IPS-20b (cell line): ENCODE measurements around the gene AQP12A.
"Not testable (repeated sequence)": the region's sequence is repeated elsewhere in the genome, so short reads cannot be mapped to it uniquely, and the experiment has no call there.

ENCODE experiments used
- H3K27ac ChIP-seq: one replicate; pipeline ENCODE4 v1.5.1; 2013; ENCODE audit warnings: low read length
- H3K27me3 ChIP-seq: 2 replicates; pipeline ENCODE4 v1.6.1; 2013; ENCODE audit warnings: mild to moderate bottlenecking, low read length, inconsistent platforms; ENCODE audit not compliant: insufficient read depth
- H3K36me3 ChIP-seq: 2 replicates; pipeline ENCODE4 v1.6.1; 2013; ENCODE audit warnings: low read depth, mild to moderate bottlenecking, inconsistent platforms, low read length, moderate library complexity; ENCODE audit not compliant: insufficient read depth
- H3K4me1 ChIP-seq: 2 replicates; pipeline ENCODE4 v1.6.1; 2013; ENCODE audit warnings: mild to moderate bottlenecking, control low read depth, inconsistent platforms, low read length, moderate library complexity; ENCODE audit not compliant: insufficient read depth
- H3K4me3 ChIP-seq: 2 replicates; pipeline ENCODE4 v1.5.1; 2013; ENCODE audit warnings: mild to moderate bottlenecking, low read length, inconsistent platforms
- H3K9ac ChIP-seq: 2 replicates; pipeline ENCODE4 v1.6.1; 2013; ENCODE audit warnings: low read depth, mild to moderate bottlenecking, inconsistent platforms, low read length, moderate library complexity
- H3K9me3 ChIP-seq: 2 replicates; pipeline ENCODE4 v1.6.1; 2013; ENCODE audit warnings: mild to moderate bottlenecking, low read depth, low read length, inconsistent platforms; ENCODE audit not compliant: insufficient read depth

The AQP12A gene

DNA sequence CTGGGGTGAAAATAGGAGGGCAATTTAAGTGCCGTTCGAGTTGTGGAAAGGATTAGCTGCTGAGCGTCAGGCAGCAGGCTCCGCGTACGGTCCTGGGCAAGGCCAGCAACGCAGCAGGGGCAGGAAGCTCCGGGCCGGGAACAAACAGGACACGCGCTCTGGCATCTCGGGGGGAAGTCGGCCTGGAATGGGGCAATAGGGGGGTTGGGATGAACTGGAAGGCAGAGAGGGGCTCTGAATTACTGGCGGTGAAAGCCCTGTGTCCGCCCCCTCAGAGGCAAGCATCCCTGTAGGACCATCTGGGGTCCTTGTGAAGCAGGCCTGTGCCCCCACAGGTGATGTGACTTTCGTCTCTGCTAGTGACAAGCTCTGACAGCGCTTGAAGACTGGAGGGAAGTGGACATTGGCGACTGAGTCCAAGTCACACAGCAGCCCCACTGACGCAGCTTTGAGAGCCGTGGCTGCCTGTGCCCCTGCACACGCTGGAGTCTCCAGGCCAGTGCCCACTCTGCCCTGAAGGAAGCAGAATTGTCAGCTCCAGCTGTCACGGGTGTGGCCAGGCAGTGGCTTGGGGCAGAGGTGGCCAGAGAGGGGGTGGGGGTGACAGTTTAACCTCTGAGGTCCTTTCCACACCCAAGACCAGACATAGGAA, 44.0 kb upstream of the AQP12A start:
- H3K4me1 ChIP-seq: no peaks in the 10 kb centered on the region; the same call in 1 of the 2 replicates

GRCh38 chr2:240648155-240648649, 43.5 kb upstream of the AQP12A start:
- no peaks in the 10 kb centered on the region; the same call in 1 of the 2 replicates for H3K4me1 ChIP-seq
- no peaks in the 10 kb centered on the region for H3K36me3 ChIP-seq
- H3K27ac ChIP-seq: no peak overlapping the region
- no peak overlapping the region for H3K4me3 ChIP-seq
- H3K9ac ChIP-seq: no peak overlapping the region
- peaks cover 16% of the 10 kb centered on the region for H3K27me3 ChIP-seq
- peaks cover 3% of the 10 kb centered on the region; the same call in 1 of the 2 replicates for H3K9me3 ChIP-seq

More for the DNA sequence above, 44.0 kb upstream of the AQP12A start:
- Histone ChIP-seq H3K9me3 (peaks cover 3% of the 10 kb centered on the region; the same call in 1 of the 2 replicates), H3K27ac (no peak overlapping the region), H3K36me3 (no peaks in the 10 kb centered on the region), H3K4me3 (no peak overlapping the region), H3K27me3 (peaks cover 16% of the 10 kb centered on the region), H3K9ac (no peak overlapping the region)

GRCh38 chr2:240648650-240649275, 42.9 kb upstream of the AQP12A start:
- Histone ChIP-seq H3K4me3 (no peak overlapping the region), H3K27me3 (peaks cover 16% of the 10 kb centered on the region), H3K27ac (no peak overlapping the region), H3K9me3 (peaks cover 3% of the 10 kb centered on the region; the same call in 1 of the 2 replicates), H3K36me3 (no peaks in the 10 kb centered on the region), H3K4me1 (no peaks in the 10 kb centered on the region; the same call in 1 of the 2 replicates), H3K9ac (no peak overlapping the region)

GRCh38 chr2:240649331-240649730, 42.3 kb upstream of the AQP12A start:
- no peak overlapping the region for H3K9ac ChIP-seq
- no peaks in the 10 kb centered on the region; the same call in 1 of the 2 replicates for H3K4me1 ChIP-seq
- no peaks in the 10 kb centered on the region for H3K36me3 ChIP-seq
- H3K4me3 ChIP-seq: no peak overlapping the region
- H3K27me3 ChIP-seq: peaks cover 16% of the 10 kb centered on the region
- no peak overlapping the region for H3K27ac ChIP-seq
- H3K9me3 ChIP-seq: peaks cover 3% of the 10 kb centered on the region; the same call in 1 of the 2 replicates

GRCh38 chr2:240650254-240650965, 41.3 kb upstream of the AQP12A start:
- Histone ChIP-seq H3K9ac (no peak overlapping the region), H3K9me3 (peaks cover 3% of the 10 kb centered on the region; the same call in 1 of the 2 replicates), H3K4me1 (no peaks in the 10 kb centered on the region; the same call in 1 of the 2 replicates), H3K36me3 (no peaks in the 10 kb centered on the region), H3K27me3 (peaks cover 16% of the 10 kb centered on the region), H3K27ac (no peak overlapping the region), H3K4me3 (no peak overlapping the region)

GRCh38 chr2:240651185-240651584, 40.5 kb upstream of the AQP12A start:
- Histone ChIP-seq H3K27ac (no peak overlapping the region), H3K36me3 (no peaks in the 10 kb centered on the region), H3K9ac (no peak overlapping the region), H3K4me1 (no peaks in the 10 kb centered on the region; the same call in 1 of the 2 replicates), H3K9me3 (peaks cover 3% of the 10 kb centered on the region; the same call in 1 of the 2 replicates), H3K4me3 (no peak overlapping the region), H3K27me3 (peaks cover 20% of the 10 kb centered on the region)

- Histone ChIP-seq H3K4me1 (no peaks in the 10 kb centered on the region), H3K36me3 (no peaks in the 10 kb centered on the region), H3K4me3 (no peak overlapping the region), H3K9me3 (peaks cover 3% of the 10 kb centered on the region; the same call in 1 of the 2 replicates), H3K27ac (no peak overlapping the region), H3K27me3 (peaks cover 4% of the 10 kb centered on the region; the same call in 1 of the 2 replicates), H3K9ac (no peak overlapping the region)
Measured at GRCh38 chr2:240655931-240656886, 35.5 kb upstream of the AQP12A start.

DNA sequence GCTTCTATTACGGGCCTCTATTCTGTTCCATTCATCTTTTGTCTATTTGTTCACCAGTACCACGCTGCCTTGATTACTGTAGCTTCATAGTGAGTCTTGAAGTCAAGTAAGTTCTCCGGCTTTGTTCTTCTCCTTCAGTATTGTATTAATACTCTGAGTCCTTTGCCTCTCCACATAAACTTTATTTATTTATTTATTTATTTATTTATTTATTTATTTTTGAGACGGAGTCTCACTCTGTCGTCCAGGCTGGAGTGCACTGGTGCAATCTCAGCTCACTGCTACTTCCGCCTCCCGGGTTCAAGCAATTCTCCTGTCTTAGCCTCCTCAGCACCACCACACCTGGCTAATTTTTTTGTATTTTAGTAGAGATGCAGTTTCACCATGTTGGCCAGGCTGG, 31.8 kb upstream of the AQP12A start:
- H3K9me3 ChIP-seq, H3K36me3 ChIP-seq, H3K4me3 ChIP-seq, H3K27ac ChIP-seq, H3K4me1 ChIP-seq, H3K27me3 ChIP-seq, H3K9ac ChIP-seq: not testable (repeated sequence)

DNA sequence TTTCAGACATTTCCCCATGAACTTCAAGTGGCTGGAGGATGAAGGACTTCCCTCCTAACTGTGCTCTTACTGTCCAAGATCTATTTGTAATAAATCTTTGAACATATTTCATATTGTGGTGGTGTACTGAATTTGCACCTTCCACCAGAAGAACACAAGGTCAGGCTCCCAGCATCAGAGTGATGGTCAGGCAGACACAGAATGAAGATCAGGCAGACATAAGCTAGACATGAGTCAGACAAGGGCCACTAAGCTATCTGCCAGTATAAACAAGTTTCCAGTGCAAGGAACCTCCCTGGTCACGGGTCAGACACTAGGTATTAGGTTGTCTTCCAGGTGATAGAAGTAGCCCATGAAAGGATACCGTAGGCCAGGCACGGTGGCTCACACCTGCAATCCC, 29.0 kb upstream of the AQP12A start:
- Histone ChIP-seq H3K36me3 (no peaks in the 10 kb centered on the region), H3K9ac (no peak overlapping the region), H3K9me3 (peaks cover 7% of the 10 kb centered on the region; the same call in 1 of the 2 replicates), H3K4me3 (no peak overlapping the region), H3K27ac (no peak overlapping the region), H3K27me3 (peaks cover 6% of the 10 kb centered on the region; the same call in 1 of the 2 replicates), H3K4me1 (no peaks in the 10 kb centered on the region)

GRCh38 chr2:240663546-240664190, 28.0 kb upstream of the AQP12A start:
- Histone ChIP-seq H3K4me1 (no peaks in the 10 kb centered on the region), H3K9me3 (peaks cover 7% of the 10 kb centered on the region; the same call in 1 of the 2 replicates), H3K27ac (no peak overlapping the region), H3K4me3 (no peak overlapping the region), H3K9ac (no peak overlapping the region), H3K27me3 (peaks cover 6% of the 10 kb centered on the region; the same call in 1 of the 2 replicates), H3K36me3 (no peaks in the 10 kb centered on the region)
